Activated T-cell treated with anti-CD3 and anti-CD28 coated beads, Interleukin-2, amount 50 U/mL, for 72 hours (primary cell): Measurements from ENCODE around the gene EMD. TPM values are rescaled to one million over a fixed set of nuclear protein-coding genes. Genes with fewer than 3 reads are reported as not detected.

Experiments used
- ATAC-seq, 2 donors: fragments of 150-1000 bp; cut with Tn5 transposase; replicated peaks in 1 of 2; 2 replicates each; pipeline ENCODE4 v1.10.0; 2021; ENCODE audit warnings: moderate library complexity in 2 of 2, mild to moderate bottlenecking in 1 of 2
- DNase-seq, 2 donors: peaks; one replicate each; pipeline ENCODE4 v3.0.0; 2021 to 2022; ENCODE audit warnings: mixed read lengths in 1 of 2
- H3K27ac Mint-ChIP-seq: one replicate; pipeline ENCODE4 v1.8.0; 2022; ENCODE audit warnings: mild to moderate bottlenecking, moderate library complexity, mixed read lengths
- H3K27me3 Mint-ChIP-seq: one replicate; pipeline ENCODE4 v1.8.0; 2022; ENCODE audit warnings: low read depth, mixed read lengths
- H3K36me3 Mint-ChIP-seq, 2 donors: one replicate each; pipeline ENCODE4 v1.8.0; 2022; ENCODE audit warnings: mixed read lengths in 2 of 2, mild to moderate bottlenecking in 1 of 2; ENCODE audit not compliant: insufficient read depth in 2 of 2
- H3K4me1 Mint-ChIP-seq: one replicate; pipeline ENCODE4 v1.8.0; 2022; ENCODE audit warnings: low read depth, mixed read lengths
- H3K4me3 Mint-ChIP-seq, 2 donors: one replicate each; pipeline ENCODE4 v1.8.0; 2022; ENCODE audit warnings: mild to moderate bottlenecking in 2 of 2, mixed read lengths in 2 of 2, moderate library complexity in 2 of 2
- H3K9me3 Mint-ChIP-seq, 2 donors: one replicate each; pipeline ENCODE4 v1.8.0; 2022; ENCODE audit warnings: mixed read lengths in 2 of 2
- total RNA-seq, 2 donors: library from RNA; stranded (reverse); gene quantifications; one replicate each; pipeline ENCODE4 v1.2.3, GENCODE V29; 2022

The EMD gene
- total RNA-seq, 2 donors from 2014 or later: 91.0 to 92.9 TPM

- Mint-ChIP-seq H3K4me1 (peaks cover 16% of the 10 kb centered on the region), H3K27me3 (no peaks in the 10 kb centered on the region), H3K9me3 (no peaks in the 10 kb centered on the region), H3K4me3 (peak overlapping the region; percentile 93 to 94), H3K27ac (peak overlapping the region; percentile 69), H3K36me3 (peaks cover 6 to 7% of the 10 kb centered on the region in 2 donors)
- peak; percentile 6 to 15 for ATAC-seq
- peak; percentile 63 to 69 for DNase-seq
Observed at GRCh38 chrX:154369449-154370299, 9.4 kb upstream of the EMD start.

- H3K27ac Mint-ChIP-seq: peak overlapping the region; percentile 69
- ATAC-seq: no peak
- H3K4me1 Mint-ChIP-seq: peaks cover 16% of the 10 kb centered on the region
- no peaks in the 10 kb centered on the region for H3K9me3 Mint-ChIP-seq
- peak in 1 of 2 donors; percentile 27 for DNase-seq
- peaks cover 5 to 6% of the 10 kb centered on the region in 2 donors for H3K36me3 Mint-ChIP-seq
- peak overlapping the region; percentile 93 to 94 for H3K4me3 Mint-ChIP-seq
- no peaks in the 10 kb centered on the region for H3K27me3 Mint-ChIP-seq
Observed at GRCh38 chrX:154370300-154371016, 8.6 kb upstream of the EMD start.

GRCh38 chrX:154371017-154371788 lies 7.9 kb upstream of the EMD start:
- Mint-ChIP-seq H3K36me3 (peaks cover 4% of the 10 kb centered on the region in 2 donors), H3K9me3 (no peaks in the 10 kb centered on the region), H3K4me1 (peaks cover 16% of the 10 kb centered on the region), H3K27me3 (no peaks in the 10 kb centered on the region), H3K27ac (no peak overlapping the region), H3K4me3 (peak overlapping the region; percentile 80 to 87)
- ATAC-seq (peak; percentile 53 to 60), DNase-seq (peak; percentile 91 to 94)

- DNase-seq (no peak), ATAC-seq (peak; percentile 1 to 3)
- peak overlapping the region; percentile 82 to 87 for H3K4me3 Mint-ChIP-seq
- H3K9me3 Mint-ChIP-seq: no peaks in the 10 kb centered on the region
- H3K27me3 Mint-ChIP-seq: no peaks in the 10 kb centered on the region
- H3K36me3 Mint-ChIP-seq: peaks cover 4% of the 10 kb centered on the region in 2 donors
- peaks cover 16% of the 10 kb centered on the region for H3K4me1 Mint-ChIP-seq
- H3K27ac Mint-ChIP-seq: no peak overlapping the region
Observed at GRCh38 chrX:154371789-154372300, 7.2 kb upstream of the EMD start.

- Mint-ChIP-seq H3K4me1 (peaks cover 23% of the 10 kb centered on the region), H3K9me3 (no peaks in the 10 kb centered on the region), H3K36me3 (peaks cover 4% of the 10 kb centered on the region in 2 donors), H3K27me3 (no peaks in the 10 kb centered on the region), H3K4me3 (peak overlapping the region; percentile 82 to 87), H3K27ac (peak overlapping the region; percentile 90)
- no peak for ATAC-seq
- DNase-seq: peak; percentile 46 to 51
Observed at GRCh38 chrX:154372612-154373022, 6.5 kb upstream of the EMD start.

- Mint-ChIP-seq H3K36me3 (peaks cover 4% of the 10 kb centered on the region in 2 donors), H3K27me3 (no peaks in the 10 kb centered on the region), H3K27ac (no peak overlapping the region), H3K9me3 (no peaks in the 10 kb centered on the region), H3K4me1 (peaks cover 14% of the 10 kb centered on the region), H3K4me3 (peak overlapping the region; percentile 81 to 84)
- DNase-seq (no peak), ATAC-seq (no peak)
Observed at GRCh38 chrX:154373340-154374306, 5.5 kb upstream of the EMD start.

- H3K36me3 Mint-ChIP-seq: peaks cover 4% of the 10 kb centered on the region in 2 donors
- H3K27me3 Mint-ChIP-seq: no peaks in the 10 kb centered on the region
- no peaks in the 10 kb centered on the region for H3K9me3 Mint-ChIP-seq
- no peak for ATAC-seq
- no peak within 1 kb of the TSS for H3K27ac Mint-ChIP-seq
- H3K4me3 Mint-ChIP-seq: peak within 1 kb of the TSS; percentile 81 to 84
- peak; percentile 53 to 54 for DNase-seq
- H3K4me1 Mint-ChIP-seq: peaks cover 14% of the 10 kb centered on the region
Observed at GRCh38 chrX:154374313-154375155, 4.6 kb upstream of the EMD start, which contains the start of gene FLNA. Gene FLNA, minus strand, starts transcription at chrX:154374634. Its CDS starts 3,389 bp downstream, at chrX:154371245.

GRCh38 chrX:154375156-154375504 lies 4.0 kb upstream of the EMD start:
- H3K27me3 Mint-ChIP-seq: no peaks in the 10 kb centered on the region
- no peak overlapping the region for H3K27ac Mint-ChIP-seq
- DNase-seq (no peak), ATAC-seq (no peak)
- H3K36me3 Mint-ChIP-seq: peaks cover 4 to 6% of the 10 kb centered on the region in 2 donors
- H3K4me1 Mint-ChIP-seq: peaks cover 17% of the 10 kb centered on the region
- H3K9me3 Mint-ChIP-seq: no peaks in the 10 kb centered on the region
- peak overlapping the region; percentile 60 to 65 for H3K4me3 Mint-ChIP-seq

- DNase-seq: no peak
- no peaks in the 10 kb centered on the region for H3K9me3 Mint-ChIP-seq
- peaks cover 4 to 5% of the 10 kb centered on the region in 2 donors for H3K36me3 Mint-ChIP-seq
- peaks cover 26% of the 10 kb centered on the region for H3K4me1 Mint-ChIP-seq
- H3K27ac Mint-ChIP-seq: no peak overlapping the region
- no peak overlapping the region for H3K4me3 Mint-ChIP-seq
- no peaks in the 10 kb centered on the region for H3K27me3 Mint-ChIP-seq
- no peak for ATAC-seq
Observed at GRCh38 chrX:154376774-154377173, 2.3 kb upstream of the EMD start.

- H3K27ac Mint-ChIP-seq: no peak overlapping the region
- no peaks in the 10 kb centered on the region for H3K27me3 Mint-ChIP-seq
- peak; percentile 1 for ATAC-seq
- peak overlapping the region; percentile 81 to 93 for H3K4me3 Mint-ChIP-seq
- peaks cover 28% of the 10 kb centered on the region for H3K4me1 Mint-ChIP-seq
- peak in 1 of 2 donors; percentile 46 for DNase-seq
- no peaks in the 10 kb centered on the region for H3K9me3 Mint-ChIP-seq
- peaks cover 4 to 5% of the 10 kb centered on the region in 2 donors for H3K36me3 Mint-ChIP-seq
Observed at GRCh38 chrX:154378059-154378798, 866 bp upstream of the EMD start.

- peak overlapping the region; percentile 87 to 93 for H3K4me3 Mint-ChIP-seq
Observed at GRCh38 chrX:154379569-154379951, 465 bp downstream of the EMD start.

More at GRCh38 chrX:154379569-154379951, 465 bp downstream of the EMD start:
- no peaks in the 10 kb centered on the region for H3K27me3 Mint-ChIP-seq
- peaks cover 28% of the 10 kb centered on the region for H3K4me1 Mint-ChIP-seq
- peaks cover 4 to 5% of the 10 kb centered on the region in 2 donors for H3K36me3 Mint-ChIP-seq
- ATAC-seq: no peak
- H3K9me3 Mint-ChIP-seq: no peaks in the 10 kb centered on the region
- H3K27ac Mint-ChIP-seq: no peak overlapping the region
- no peak for DNase-seq
